Vagina (tissue), 2 donors: ENCODE data around the gene TNS3.

ENCODE experiments used
- POLR2A ChIP-seq, 2 donors: fragments of 450-650 bp; IDR thresholded peaks; one replicate each; pipeline ENCODE4 v1.6.1; 2017; ENCODE audit warnings: antibody characterized with exemption in 2 of 2, mild to moderate bottlenecking in 2 of 2, moderate library complexity in 2 of 2
- TF ChIP-seq, protein P1 (sequence below), 3 experiments: fragments of 450-650 bp in 2 of 3; fragments of 200-600 bp in 1 of 3; sonication (generic) in 1 of 3; IDR thresholded peaks; one replicate each; pipeline ENCODE4 v1.5.1; 2017 to 2019; ENCODE audit warnings: antibody characterized with exemption in 3 of 3, mild to moderate bottlenecking in 2 of 3, moderate library complexity in 2 of 3

DNA sequence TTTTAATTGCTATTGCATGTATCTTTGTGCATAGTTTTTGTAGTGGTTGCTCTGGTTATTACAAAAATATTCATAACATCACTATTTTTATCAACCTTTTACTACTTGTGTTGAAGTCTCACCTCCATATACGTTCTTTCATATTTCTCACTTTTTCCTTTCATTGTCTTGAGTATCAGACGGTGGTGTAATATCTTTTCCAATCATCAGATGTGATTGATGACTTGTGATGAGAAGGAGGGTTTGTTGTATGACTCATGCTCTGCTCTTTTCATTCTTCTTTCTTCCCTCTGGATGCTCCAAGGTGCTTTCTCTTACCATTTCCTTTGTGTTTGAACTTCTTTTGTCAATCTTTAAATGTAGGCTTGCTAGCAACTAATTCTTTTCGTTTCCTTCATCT lies 310.2 kb downstream of the TNS3 start:
- TF ChIP-seq, protein P1, sequence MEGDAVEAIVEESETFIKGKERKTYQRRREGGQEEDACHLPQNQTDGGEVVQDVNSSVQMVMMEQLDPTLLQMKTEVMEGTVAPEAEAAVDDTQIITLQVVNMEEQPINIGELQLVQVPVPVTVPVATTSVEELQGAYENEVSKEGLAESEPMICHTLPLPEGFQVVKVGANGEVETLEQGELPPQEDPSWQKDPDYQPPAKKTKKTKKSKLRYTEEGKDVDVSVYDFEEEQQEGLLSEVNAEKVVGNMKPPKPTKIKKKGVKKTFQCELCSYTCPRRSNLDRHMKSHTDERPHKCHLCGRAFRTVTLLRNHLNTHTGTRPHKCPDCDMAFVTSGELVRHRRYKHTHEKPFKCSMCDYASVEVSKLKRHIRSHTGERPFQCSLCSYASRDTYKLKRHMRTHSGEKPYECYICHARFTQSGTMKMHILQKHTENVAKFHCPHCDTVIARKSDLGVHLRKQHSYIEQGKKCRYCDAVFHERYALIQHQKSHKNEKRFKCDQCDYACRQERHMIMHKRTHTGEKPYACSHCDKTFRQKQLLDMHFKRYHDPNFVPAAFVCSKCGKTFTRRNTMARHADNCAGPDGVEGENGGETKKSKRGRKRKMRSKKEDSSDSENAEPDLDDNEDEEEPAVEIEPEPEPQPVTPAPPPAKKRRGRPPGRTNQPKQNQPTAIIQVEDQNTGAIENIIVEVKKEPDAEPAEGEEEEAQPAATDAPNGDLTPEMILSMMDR (IDR thresholded peaks at IDR 0.05), result no peak
- no peak for TF ChIP-seq POLR2A (IDR thresholded peaks at IDR 0.05)
